Gastrocnemius medialis (tissue), 4 donors: ENCODE results near the gene CST7. TPM values are rescaled to one million over a fixed set of nuclear protein-coding genes. Genes with fewer than 3 reads are reported as not detected.
"Not testable (repeated sequence)": the region's sequence is repeated elsewhere in the genome, so short reads cannot be mapped to it uniquely, and the experiment has no call there.

ENCODE experiments used
- ATAC-seq, 2 donors: fragments of 150-250 bp; one replicate each; pipeline ENCODE4 v1.9.1; 2016
- DNase-seq, 2 donors: peaks; one replicate each; pipeline ENCODE4 v3.0.0-alpha.2; 2019
- H3K27ac ChIP-seq, 4 donors: fragments of 200-600 bp; sonication (generic); 1 replicate in 1 of 4; 2 replicates in 3 of 4; pipeline ENCODE4 v1.5.1; 2016 to 2018; ENCODE audit warnings: mild to moderate bottlenecking in 2 of 4, moderate library complexity in 1 of 4
- H3K27me3 ChIP-seq, 3 donors: fragments of 200-600 bp; sonication (generic) in 2 of 3; 1 replicate in 1 of 3; 2 replicates in 2 of 3; pipeline versions ENCODE4 v1.5.1 to v1.6.0; 2016 to 2019; ENCODE audit warnings: mild to moderate bottlenecking in 1 of 3, moderate library complexity in 1 of 3
- H3K36me3 ChIP-seq, 2 donors: fragments of 200-600 bp; sonication (generic) in 1 of 2; one replicate each; pipeline ENCODE4 v1.5.1; 2017 to 2018
- H3K4me1 ChIP-seq, 2 donors: fragments of 200-600 bp; sonication (generic) in 1 of 2; one replicate each; pipeline ENCODE4 v1.5.1; 2016 to 2017; ENCODE audit warnings: mild to moderate bottlenecking in 2 of 2
- H3K4me3 ChIP-seq, 4 donors: fragments of 200-600 bp; sonication (generic) in 3 of 4; 1 replicate in 1 of 4; 2 replicates in 3 of 4; pipeline ENCODE4 v1.5.1; 2016 to 2019; ENCODE audit warnings: mild to moderate bottlenecking in 2 of 4
- H3K9me3 ChIP-seq, 3 donors: fragments of 200-600 bp; sonication (generic) in 2 of 3; 1 replicate in 1 of 3; 2 replicates in 2 of 3; pipeline ENCODE4 v1.5.1; 2016 to 2019
- CTCF ChIP-seq, 5 experiments: fragments of 450-650 bp in 3 of 5; fragments of 200-600 bp in 2 of 5; sonication (generic) in 2 of 5; IDR thresholded peaks in 4 of 5; conservative IDR thresholded peaks in 1 of 5; 1 replicate in 4 of 5; 2 replicates in 1 of 5; pipeline ENCODE4 v1.5.1; 2016 to 2019; ENCODE audit warnings: antibody characterized with exemption in 5 of 5, mild to moderate bottlenecking in 3 of 5, moderate library complexity in 3 of 5
- POLR2A ChIP-seq, 2 donors: fragments of 450-650 bp; IDR thresholded peaks; one replicate each; pipeline ENCODE4 v1.6.1; 2017; ENCODE audit warnings: antibody characterized with exemption in 2 of 2, mild to moderate bottlenecking in 2 of 2, moderate library complexity in 2 of 2
- in situ Hi-C, 4 donors: fragments of 200-750 bp; cut with MboI; loops; one replicate each; pipeline versions ENCODE4 v1.15.0 to v1.8.0; 2017; ENCODE audit warnings: low sequenced_read_pairs in 4 of 4
- intact Hi-C: fragments of 100-400 bp; cut with DNase I; formaldehyde crosslinking; loops from one replicate; pipeline ENCODE4 v1.15.1; 2023; ENCODE audit warnings: low total_unique reads
- total RNA-seq, 4 donors: library from RNA; depleted of rRNA; stranded (reverse); fragments of >200 nt; gene quantifications; one replicate each; pipeline versions ENCODE4 v1.1.0 to v1.2.3, GENCODE V29; 2016

The CST7 gene
- total RNA-seq, 4 donors from 2014 or later = 0.91 to 1.9 (median 1.0) TPM; not detected in 1

DNA sequence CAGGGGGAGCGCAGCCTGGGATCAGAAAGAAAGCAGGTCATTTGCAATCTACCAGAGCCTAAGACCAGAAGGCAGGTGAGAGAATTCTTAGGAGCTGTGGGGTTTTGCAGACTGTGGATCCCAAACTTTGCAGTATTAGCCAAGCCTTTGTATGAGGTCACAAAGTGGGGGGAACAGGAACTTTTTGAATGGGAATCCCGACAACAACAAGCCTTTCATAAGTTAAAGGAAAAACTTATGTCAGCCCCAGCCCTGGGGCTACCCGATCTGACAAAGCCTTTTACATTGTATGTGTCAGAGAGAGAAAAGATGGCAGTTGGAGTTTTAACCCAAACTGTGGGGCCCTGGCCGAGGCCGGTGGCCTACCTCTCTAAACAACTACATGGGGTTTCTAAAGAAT lies 19.8 kb upstream of the CST7 start:
- H3K4me1 ChIP-seq, H3K27ac ChIP-seq, ATAC-seq, H3K4me3 ChIP-seq, intact Hi-C loops, DNase-seq, in situ Hi-C loops, H3K36me3 ChIP-seq, H3K9me3 ChIP-seq, H3K27me3 ChIP-seq: not testable (repeated sequence)

- H3K27ac ChIP-seq, DNase-seq, intact Hi-C loops, in situ Hi-C loops, H3K36me3 ChIP-seq, H3K4me1 ChIP-seq, H3K4me3 ChIP-seq, H3K27me3 ChIP-seq, ATAC-seq, H3K9me3 ChIP-seq: not testable (repeated sequence)
Measured at GRCh38 chr20:24929867-24930723, 19.0 kb upstream of the CST7 start.

- ATAC-seq, H3K36me3 ChIP-seq, H3K27me3 ChIP-seq, H3K4me1 ChIP-seq, intact Hi-C loops, DNase-seq, H3K27ac ChIP-seq, in situ Hi-C loops, H3K9me3 ChIP-seq, H3K4me3 ChIP-seq: not testable (repeated sequence)
Measured at GRCh38 chr20:24930724-24931688, 18.1 kb upstream of the CST7 start.

- H3K27ac ChIP-seq, H3K9me3 ChIP-seq, H3K36me3 ChIP-seq, in situ Hi-C loops, H3K4me3 ChIP-seq, ATAC-seq, DNase-seq, intact Hi-C loops, H3K4me1 ChIP-seq, H3K27me3 ChIP-seq: not testable (repeated sequence)
Measured at GRCh38 chr20:24931893-24932292, 17.2 kb upstream of the CST7 start.

DNA sequence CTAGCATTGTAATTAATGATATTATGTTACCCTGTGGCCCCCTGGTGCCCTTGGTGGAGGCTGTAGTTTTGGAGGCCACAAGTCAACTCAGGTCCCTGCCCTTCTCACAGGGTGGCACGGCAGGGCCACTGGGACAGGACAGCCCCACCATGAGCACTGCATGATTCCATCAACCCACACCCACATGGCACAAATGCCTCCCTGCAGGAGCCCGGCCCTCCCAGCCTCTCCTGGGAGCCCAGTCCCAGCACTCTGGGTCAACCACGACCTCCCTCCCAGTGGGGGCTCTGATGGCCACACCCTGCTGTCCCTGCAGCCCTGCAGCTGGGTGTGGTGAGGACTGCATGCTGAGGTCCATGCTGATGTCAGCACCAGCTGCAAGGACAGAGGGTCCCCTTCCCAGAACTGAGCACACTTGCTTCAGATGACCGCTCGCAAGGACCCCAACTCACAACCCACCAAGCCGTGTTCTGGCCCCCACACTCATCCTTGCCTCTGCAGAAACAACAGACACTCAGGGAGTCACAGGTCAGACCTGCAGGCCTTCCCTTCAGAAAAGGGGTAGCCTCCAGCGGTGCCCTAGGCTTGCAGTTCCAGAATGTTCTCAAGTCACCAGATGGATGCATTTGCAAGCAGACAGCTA lies 15.7 kb upstream of the CST7 start:
- no peak overlapping the region for H3K4me3 ChIP-seq
- DNase-seq = no peak
- TF ChIP-seq POLR2A (IDR thresholded peaks at IDR 0.05) (no peak), CTCF (IDR thresholded peaks at IDR 0.05 in 4 of 5, conservative IDR thresholded peaks at IDR 0.05 in 1 of 5) (no peak)
- intact Hi-C loops = no loop called here
- no peaks in the 10 kb centered on the region for H3K27me3 ChIP-seq
- no peaks in the 10 kb centered on the region for H3K9me3 ChIP-seq
- no peak overlapping the region for H3K27ac ChIP-seq
- H3K4me1 ChIP-seq = no peaks in the 10 kb centered on the region
- H3K36me3 ChIP-seq = no peaks in the 10 kb centered on the region
- no peak for ATAC-seq
- in situ Hi-C loops = no loop called here

DNA sequence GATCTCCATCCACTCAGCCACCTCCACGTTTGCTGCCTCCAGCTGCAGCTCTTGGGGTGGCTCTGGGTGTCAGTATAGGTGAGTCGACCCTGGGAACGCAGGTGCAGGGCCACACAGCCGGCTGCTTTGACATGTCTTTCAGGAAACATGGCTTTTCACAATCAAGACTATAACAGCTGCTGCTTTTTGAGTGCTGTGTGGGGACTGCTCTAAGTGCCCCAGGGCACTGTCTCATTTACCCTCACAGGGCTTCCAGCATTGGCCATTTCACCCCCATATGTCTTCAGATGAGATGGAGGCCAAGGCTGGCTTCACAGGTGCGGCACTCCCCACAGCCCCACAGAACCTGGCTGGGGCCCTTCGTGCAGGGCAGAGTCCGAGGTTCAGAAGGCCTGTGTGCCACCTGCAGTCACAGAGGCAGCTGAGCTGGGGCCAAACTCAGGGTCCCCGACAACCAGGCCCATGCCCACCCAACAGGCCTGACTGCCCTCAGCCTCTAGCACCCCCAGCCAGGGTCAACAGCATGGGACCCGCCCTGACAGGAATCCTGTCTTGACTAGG lies 14.9 kb upstream of the CST7 start:
- Histone ChIP-seq H3K27ac (no peak overlapping the region), H3K36me3 (no peaks in the 10 kb centered on the region), H3K27me3 (no peaks in the 10 kb centered on the region), H3K4me3 (no peak overlapping the region), H3K4me1 (no peaks in the 10 kb centered on the region), H3K9me3 (no peaks in the 10 kb centered on the region)
- in situ Hi-C loops (no loop called here), intact Hi-C loops (no loop called here)
- no peak for DNase-seq
- TF ChIP-seq CTCF (IDR thresholded peaks at IDR 0.05 in 4 of 5, conservative IDR thresholded peaks at IDR 0.05 in 1 of 5) (no peak), POLR2A (IDR thresholded peaks at IDR 0.05) (no peak)
- no peak for ATAC-seq
